HG02884 (cell line): ENCODE data around the gene TMEM150C.
"Not testable (repeated sequence)": the region's sequence is repeated elsewhere in the genome, so short reads cannot be mapped to it uniquely, and the experiment has no call there.

ENCODE experiments used
- ATAC-seq: cut with Tn5 transposase; IDR thresholded peaks from one replicate; pipeline ENCODE4 v1.9.1; 2021; ENCODE audit warnings: mild to moderate bottlenecking, moderate library complexity; ENCODE audit not compliant: unreplicated experiment

The TMEM150C gene

GRCh38 chr4:82569727-82570126 is 7.9 kb upstream of the TMEM150C start:
- ATAC-seq = no peak

DNA sequence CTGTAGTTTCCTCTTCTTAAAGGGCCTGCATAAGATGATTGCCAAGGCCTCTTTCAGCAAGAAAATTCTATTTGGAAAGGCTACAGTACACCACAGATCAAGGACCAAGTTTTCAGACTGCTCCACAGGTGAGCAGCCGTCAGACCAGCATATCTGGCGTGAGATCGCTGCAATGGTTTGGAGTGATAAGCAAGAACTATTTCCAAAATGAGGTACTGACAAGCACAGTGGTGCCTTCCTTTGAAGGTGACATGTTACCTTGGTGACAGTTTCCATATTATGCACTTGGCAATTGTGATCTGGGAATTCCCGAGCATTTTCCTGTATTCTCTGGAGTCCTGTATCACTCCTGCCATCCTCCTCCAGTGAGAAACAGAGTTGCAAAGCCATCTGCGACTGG is 7.3 kb upstream of the TMEM150C start:
- ATAC-seq = no peak

- ATAC-seq = no peak
Observed at GRCh38 chr4:82567444-82567843, 5.7 kb upstream of the TMEM150C start.

- no peak for ATAC-seq
Observed at GRCh38 chr4:82562564-82562854, 721 bp upstream of the TMEM150C start.

DNA sequence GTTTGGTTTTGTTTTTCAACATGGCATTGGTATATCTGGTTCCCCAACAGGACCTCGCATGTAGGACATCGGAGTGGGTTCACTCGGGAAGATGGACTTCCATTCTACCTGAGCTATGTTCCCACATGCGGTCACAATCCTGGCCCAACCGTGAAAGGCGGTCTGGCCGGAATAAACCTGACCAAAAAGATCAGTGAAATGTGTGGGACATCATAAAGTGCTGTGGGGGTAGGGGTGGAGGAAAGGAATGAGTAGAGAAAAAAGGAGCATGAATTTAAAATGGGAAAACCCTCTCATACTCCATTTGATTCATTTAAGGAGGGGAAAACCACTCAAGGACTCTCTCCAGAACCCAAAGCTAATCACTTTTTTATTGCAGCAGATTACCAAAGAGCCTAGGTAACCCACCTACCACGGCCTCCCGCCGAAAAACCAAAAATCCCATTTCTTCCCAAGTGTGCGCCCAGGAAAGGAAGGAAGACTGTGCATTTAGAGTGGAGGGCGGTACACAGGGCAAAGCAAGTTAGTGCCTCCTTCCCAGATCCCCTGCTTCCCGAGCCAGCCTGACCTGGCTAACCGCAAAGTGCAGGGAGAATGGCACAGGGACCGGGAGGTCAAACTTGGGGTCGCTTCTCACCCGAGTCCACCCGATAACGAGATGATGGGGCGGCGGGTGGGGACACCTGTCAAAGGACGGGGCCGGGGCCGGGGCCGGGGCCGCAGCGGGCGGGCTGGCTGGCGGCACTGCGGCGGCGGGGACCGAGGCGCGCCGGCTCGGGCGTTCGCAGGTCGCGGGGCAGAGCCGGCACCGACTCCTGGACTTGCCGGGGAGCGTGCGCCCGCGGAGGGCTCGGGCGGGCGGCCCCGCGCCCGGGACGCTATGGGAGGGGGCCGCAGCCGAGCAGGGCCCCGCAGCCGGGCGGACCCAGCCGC is 669 bp downstream of the TMEM150C start:
- ATAC-seq = no peak

- no peak for ATAC-seq
Observed at GRCh38 chr4:82559735-82560120, 2.1 kb downstream of the TMEM150C start.

GRCh38 chr4:82559090-82559734 is 2.6 kb downstream of the TMEM150C start:
- not testable (repeated sequence) for ATAC-seq

DNA sequence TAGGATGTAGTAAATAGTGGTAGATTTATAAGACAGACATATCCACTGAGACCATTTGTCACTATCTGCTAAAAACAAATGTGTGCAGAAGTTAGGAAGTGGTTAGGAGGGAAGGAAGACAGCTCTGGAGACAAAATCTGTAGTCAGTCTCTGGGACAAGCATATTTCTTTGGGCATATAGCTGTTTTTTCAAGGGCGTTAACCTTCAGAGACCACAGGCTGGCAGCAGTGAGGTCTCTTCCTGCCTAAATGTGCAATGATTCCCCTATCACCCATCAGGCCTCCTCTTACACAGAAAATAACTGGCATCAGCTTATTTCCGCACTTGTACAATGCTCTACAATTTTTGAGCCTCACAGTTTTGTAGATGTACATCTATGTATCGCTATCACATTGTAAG is 6.5 kb downstream of the TMEM150C start:
- ATAC-seq = no peak

DNA sequence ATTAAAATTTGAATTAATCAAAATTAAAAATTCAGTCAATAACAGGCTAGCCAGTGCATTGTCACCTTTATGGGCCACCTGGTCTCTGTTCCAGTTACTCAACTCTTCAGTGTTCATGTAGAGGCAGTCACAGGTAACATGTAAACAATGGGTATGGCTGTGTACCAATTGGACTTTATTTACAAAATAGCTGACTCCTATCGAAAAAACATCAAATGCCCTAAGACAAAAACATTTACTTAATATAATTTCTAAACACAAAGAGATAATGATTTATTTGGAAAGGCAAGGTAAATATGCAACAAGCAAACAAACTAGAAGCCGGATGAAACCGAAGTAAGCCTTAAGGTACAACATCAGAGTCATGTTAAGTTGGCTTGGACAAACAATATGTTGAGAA is 8.8 kb downstream of the TMEM150C start:
- no peak for ATAC-seq

GRCh38 chr4:82551734-82552133 is 10.1 kb downstream of the TMEM150C start:
- no peak for ATAC-seq

- ATAC-seq = not testable (repeated sequence)
Observed at GRCh38 chr4:82547850-82548249, 13.9 kb downstream of the TMEM150C start.

GRCh38 chr4:82543131-82543530 is 18.7 kb downstream of the TMEM150C start:
- no peak for ATAC-seq

DNA sequence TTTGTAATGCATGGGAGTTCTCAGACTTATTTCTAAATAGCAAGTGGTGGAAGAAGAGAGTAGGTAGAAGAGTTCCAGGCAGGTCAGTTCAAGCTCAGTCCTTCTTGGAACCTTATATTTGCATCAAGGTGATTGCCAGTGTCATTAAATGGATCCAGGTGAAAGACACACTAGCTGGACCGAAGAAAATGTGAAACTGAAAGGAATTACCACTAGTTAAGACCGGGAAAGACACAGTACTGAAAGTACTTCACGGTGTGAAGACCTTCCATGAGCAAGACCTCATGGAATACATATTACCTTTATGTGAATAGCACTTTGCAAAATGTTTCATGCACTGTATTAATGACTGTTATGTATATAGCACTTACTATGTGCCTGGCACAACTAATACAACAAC is 19.1 kb downstream of the TMEM150C start:
- no peak for ATAC-seq

GRCh38 chr4:82529322-82529721 is 32.5 kb downstream of the TMEM150C start:
- no peak for ATAC-seq

- ATAC-seq = no peak
Observed at GRCh38 chr4:82528868-82529267, 32.9 kb downstream of the TMEM150C start.

- no peak for ATAC-seq
Observed at GRCh38 chr4:82528074-82528473, 33.7 kb downstream of the TMEM150C start.

DNA sequence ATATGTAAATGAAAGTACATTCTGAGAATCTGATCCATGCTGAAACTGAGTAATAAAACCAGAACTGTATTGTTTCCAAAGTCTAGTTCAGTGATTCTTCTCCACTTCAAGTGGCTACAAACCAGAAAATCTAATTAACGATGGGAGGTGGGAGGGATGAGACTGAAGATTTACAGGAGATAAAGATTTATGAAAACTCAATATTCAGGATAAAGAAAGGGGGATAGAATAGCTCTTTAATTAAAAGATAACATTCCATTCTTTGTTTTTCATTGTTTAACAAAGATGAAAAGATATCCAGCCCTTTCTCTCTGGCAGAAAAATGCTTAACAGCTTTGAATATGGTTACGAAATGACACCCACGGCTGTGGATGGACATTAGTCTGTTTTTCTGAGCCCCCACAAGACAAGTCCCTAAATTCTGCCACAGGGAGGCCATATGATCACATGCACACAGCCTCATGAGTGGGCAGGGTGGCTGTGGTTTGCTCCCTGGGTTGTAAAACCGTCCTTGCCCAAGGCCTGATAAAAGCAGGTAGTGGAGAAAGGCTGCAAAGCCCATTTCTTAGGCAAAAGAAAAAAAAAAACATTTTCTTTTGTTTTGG is 36.4 kb downstream of the TMEM150C start:
- no peak for ATAC-seq

GRCh38 chr4:82524570-82525152 is 37.1 kb downstream of the TMEM150C start:
- no peak for ATAC-seq

DNA sequence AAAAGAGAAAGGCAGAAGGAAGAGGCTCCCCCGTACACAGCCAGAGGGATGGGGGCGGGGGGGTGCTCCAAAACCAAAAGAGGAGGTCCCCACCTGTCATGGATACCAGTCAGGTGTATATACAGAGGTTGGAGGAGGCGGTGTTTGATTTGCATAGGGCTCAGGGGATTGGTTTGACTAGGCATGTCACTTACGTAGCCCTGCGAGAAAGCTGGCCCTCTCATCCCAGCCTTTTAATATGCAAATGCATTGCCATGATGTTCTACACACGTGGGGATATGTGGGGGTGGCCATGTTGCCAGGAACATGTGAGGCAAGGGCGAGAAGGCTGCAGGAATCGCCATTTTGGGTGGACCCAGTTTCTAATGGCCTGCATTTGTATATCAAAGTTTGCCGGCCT is 38.6 kb downstream of the TMEM150C start:
- no peak for ATAC-seq

- ATAC-seq = no peak
Observed at GRCh38 chr4:82522472-82522871, 39.3 kb downstream of the TMEM150C start.

DNA sequence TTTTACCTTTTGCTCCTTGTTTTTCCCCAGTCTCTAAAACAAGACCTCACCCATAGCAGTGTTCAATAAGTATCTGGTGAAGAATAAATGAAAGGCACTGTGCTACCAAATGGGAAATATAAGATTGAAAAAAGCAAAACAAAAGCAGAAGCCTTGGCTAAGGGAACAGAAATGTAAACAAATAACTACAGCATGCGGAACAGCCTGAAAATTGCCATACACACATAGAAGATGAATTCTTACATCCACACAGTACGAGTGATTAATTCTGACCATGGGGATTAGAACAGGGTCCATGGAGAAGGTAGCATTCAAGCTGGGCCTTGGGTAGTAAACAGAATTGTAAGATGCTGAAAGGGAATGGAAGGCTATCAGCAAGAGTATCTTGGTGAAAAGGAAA is 40.5 kb downstream of the TMEM150C start:
- ATAC-seq = no peak

GRCh38 chr4:82519776-82520175 is 42.0 kb downstream of the TMEM150C start:
- no peak for ATAC-seq
